ENCODE results near the gene DERL2.

The DERL2 gene

GRCh38 chr17:5430413-5430999 lies 55.5 kb downstream of the DERL2 start:
- TF ChIP-seq ZNF565 (CRISPR knock-in tag; conservative IDR thresholded peaks at IDR 0.05; ENCODE audit: low read depth) (no peak), TCF4 (CRISPR knock-in tag; IDR thresholded peaks at IDR 0.05; ENCODE audit: borderline replicate concordance) (no peak), ZC3H10 (CRISPR knock-in tag; IDR thresholded peaks at IDR 0.05) (no peak), ZNF70 (CRISPR knock-in tag; IDR thresholded peaks at IDR 0.05) (no peak), GLIS3 (CRISPR knock-in tag; IDR thresholded peaks at IDR 0.05) (no peak), ZFP3 (CRISPR knock-in tag; IDR thresholded peaks at IDR 0.05) (no peak), ZFP30 (CRISPR knock-in tag; IDR thresholded peaks at IDR 0.05) (no peak)
- TF ChIP-seq, protein P1, sequence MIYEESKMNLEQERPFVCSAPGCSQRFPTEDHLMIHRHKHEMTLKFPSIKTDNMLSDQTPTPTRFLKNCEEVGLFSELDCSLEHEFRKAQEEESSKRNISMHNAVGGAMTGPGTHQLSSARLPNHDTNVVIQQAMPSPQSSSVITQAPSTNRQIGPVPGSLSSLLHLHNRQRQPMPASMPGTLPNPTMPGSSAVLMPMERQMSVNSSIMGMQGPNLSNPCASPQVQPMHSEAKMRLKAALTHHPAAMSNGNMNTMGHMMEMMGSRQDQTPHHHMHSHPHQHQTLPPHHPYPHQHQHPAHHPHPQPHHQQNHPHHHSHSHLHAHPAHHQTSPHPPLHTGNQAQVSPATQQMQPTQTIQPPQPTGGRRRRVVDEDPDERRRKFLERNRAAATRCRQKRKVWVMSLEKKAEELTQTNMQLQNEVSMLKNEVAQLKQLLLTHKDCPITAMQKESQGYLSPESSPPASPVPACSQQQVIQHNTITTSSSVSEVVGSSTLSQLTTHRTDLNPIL (CRISPR knock-in tag; IDR thresholded peaks at IDR 0.05; ENCODE audit: low read depth) = no peak
- TF ChIP-seq, protein P2, sequence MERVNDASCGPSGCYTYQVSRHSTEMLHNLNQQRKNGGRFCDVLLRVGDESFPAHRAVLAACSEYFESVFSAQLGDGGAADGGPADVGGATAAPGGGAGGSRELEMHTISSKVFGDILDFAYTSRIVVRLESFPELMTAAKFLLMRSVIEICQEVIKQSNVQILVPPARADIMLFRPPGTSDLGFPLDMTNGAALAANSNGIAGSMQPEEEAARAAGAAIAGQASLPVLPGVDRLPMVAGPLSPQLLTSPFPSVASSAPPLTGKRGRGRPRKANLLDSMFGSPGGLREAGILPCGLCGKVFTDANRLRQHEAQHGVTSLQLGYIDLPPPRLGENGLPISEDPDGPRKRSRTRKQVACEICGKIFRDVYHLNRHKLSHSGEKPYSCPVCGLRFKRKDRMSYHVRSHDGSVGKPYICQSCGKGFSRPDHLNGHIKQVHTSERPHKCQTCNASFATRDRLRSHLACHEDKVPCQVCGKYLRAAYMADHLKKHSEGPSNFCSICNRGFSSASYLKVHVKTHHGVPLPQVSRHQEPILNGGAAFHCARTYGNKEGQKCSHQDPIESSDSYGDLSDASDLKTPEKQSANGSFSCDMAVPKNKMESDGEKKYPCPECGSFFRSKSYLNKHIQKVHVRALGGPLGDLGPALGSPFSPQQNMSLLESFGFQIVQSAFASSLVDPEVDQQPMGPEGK (CRISPR knock-in tag; IDR thresholded peaks at IDR 0.05; ENCODE audit: borderline replicate concordance) = no peak
- no peak for ATAC-seq

DNA sequence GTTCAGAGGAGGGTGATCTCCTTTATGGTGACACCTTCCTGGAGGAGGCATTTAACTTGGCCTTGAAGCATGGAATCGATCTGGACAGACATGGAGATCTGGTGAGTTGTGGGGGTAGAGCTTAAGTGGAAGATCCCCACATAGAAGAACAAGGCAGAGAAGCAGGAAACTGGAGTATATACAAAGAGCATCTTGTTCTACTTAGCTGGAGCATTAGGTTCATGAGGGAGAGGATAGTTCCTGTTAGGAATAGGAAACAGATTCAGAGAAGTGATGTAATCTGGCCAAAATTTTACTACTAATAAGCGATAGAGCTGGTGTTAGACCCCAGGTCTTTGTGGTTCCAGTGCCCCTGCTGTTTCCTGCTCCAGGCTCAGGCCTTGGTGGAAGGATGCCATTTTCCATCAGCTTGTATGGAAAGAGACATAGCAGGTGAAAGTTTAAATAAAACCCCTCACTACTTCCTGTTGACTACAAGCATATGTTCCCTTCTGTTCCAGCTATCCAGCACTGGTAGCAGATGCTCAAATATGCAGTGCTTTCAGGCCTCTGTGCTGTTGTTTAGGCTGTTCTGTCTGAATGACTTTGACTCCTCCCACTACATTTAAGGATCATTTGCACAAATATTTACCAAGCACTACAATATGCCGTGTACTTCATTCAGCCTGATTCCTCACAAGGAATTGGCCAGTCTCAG lies 56.6 kb downstream of the DERL2 start:
- TF ChIP-seq CSDC2 (CRISPR knock-in tag; IDR thresholded peaks at IDR 0.05) = no peak
- no peak for TF ChIP-seq ZFP30 (CRISPR knock-in tag; IDR thresholded peaks at IDR 0.05)
- ATAC-seq = no peak

GRCh38 chr17:5425826-5426225 lies 60.2 kb downstream of the DERL2 start:
- TF ChIP-seq ZC3H10 (CRISPR knock-in tag; IDR thresholded peaks at IDR 0.05) (no peak), CSDC2 (CRISPR knock-in tag; IDR thresholded peaks at IDR 0.05) (no peak), SNAI2 (CRISPR knock-in tag; IDR thresholded peaks at IDR 0.05) (no peak), ZFP30 (CRISPR knock-in tag; IDR thresholded peaks at IDR 0.05) (no peak), RARB (CRISPR knock-in tag; IDR thresholded peaks at IDR 0.05) (no peak), ARNTL (CRISPR knock-in tag; IDR thresholded peaks at IDR 0.05; ENCODE audit: borderline replicate concordance, low read depth) (no peak)
- TF ChIP-seq, protein P2 (CRISPR knock-in tag; IDR thresholded peaks at IDR 0.05; ENCODE audit: borderline replicate concordance) = no peak

DNA sequence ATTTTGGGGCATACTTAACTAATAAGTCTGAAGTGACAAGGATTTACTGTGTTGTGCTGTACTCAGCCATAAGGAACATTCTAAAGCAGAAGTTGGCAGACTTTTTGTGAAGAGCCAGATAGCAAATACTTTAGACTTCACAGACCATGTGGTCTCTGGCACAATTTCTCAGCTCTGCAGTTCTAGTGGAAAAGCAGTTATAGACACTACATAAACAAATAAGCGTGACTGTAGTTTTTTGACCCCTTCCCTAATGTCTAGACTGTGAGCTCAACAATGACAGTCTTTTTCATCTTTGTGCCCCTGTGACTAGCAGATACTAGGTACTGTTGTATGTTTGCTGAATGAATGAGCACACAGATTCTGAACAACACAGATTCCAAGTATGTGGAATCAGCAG lies 61.1 kb downstream of the DERL2 start:
- ATAC-seq = no peak
- TF ChIP-seq POU6F1 (CRISPR knock-in tag; IDR thresholded peaks at IDR 0.05; ENCODE audit: borderline replicate concordance, low read depth) (no peak), BACH2 (CRISPR knock-in tag; IDR thresholded peaks at IDR 0.05; ENCODE audit: borderline replicate concordance) (no peak), ZC3H10 (CRISPR knock-in tag; IDR thresholded peaks at IDR 0.05) (no peak), GLIS3 (CRISPR knock-in tag; IDR thresholded peaks at IDR 0.05) (no peak), ZFP30 (CRISPR knock-in tag; IDR thresholded peaks at IDR 0.05) (no peak), RARB (CRISPR knock-in tag; IDR thresholded peaks at IDR 0.05) (no peak), ESRRG (CRISPR knock-in tag; IDR thresholded peaks at IDR 0.05) (no peak), CSRNP3 (CRISPR knock-in tag; IDR thresholded peaks at IDR 0.05) (no peak), TOX (CRISPR knock-in tag; IDR thresholded peaks at IDR 0.05; ENCODE audit: borderline replicate concordance) (no peak), ZFP3 (CRISPR knock-in tag; IDR thresholded peaks at IDR 0.05) (no peak)
- TF ChIP-seq, protein P1 (CRISPR knock-in tag; IDR thresholded peaks at IDR 0.05; ENCODE audit: low read depth) = no peak
- TF ChIP-seq, protein P2 (CRISPR knock-in tag; IDR thresholded peaks at IDR 0.05; ENCODE audit: borderline replicate concordance) = no peak

More at GRCh38 chr17:5425826-5426225, 60.2 kb downstream of the DERL2 start:
- ATAC-seq = no peak

Data from SK-N-SH treated with all-trans-retinoic acid at 6 μM for 48 hours (cell line).